Panc1 (cell line): ENCODE data around the gene RMND5B. TPM values are rescaled to one million over a fixed set of nuclear protein-coding genes. Genes with fewer than 3 reads are reported as not detected.
A peak's percentile ranks its signal among the peaks of the same experiment; 100 is the strongest.

Source experiments
- ATAC-seq: fragments of 200-7000 bp; cut with Tn5 transposase; 2 replicates; pipeline ENCODE4 v1.9.1; 2020; ENCODE audit warnings: mild to moderate bottlenecking, moderate library complexity
- BruUV-seq: library from RNA; stranded (reverse); fragments of 400-500 nt; replicated peaks from 2 replicates; lab custom pipeline; 2021; lab: Mats Ljungman, UMichigan
- CTCF ChIA-PET: fragments of 300-600 bp; sonication (Branson Sonifier 250); formaldehyde crosslinking; loops from one replicate; lab custom pipeline; 2022; ENCODE audit warnings: antibody characterized with exemption; lab: Charles Lee
- POLR2A ChIA-PET: fragments of 300-600 bp; sonication (Branson Sonifier 250); formaldehyde crosslinking; loops from one replicate; lab custom pipeline; 2022; ENCODE audit warnings: antibody characterized with exemption; lab: Charles Lee
- DNase-seq: peaks from one replicate; pipeline ENCODE4 v3.0.0-alpha.2; 2010; ENCODE audit warnings: low read depth, low spot score
- H3K27ac ChIP-seq: 2 replicates; pipeline ENCODE4 v1.5.1; 2011; ENCODE audit warnings: mild to moderate bottlenecking, low read length, inconsistent platforms
- H3K27me3 ChIP-seq: fragments of 200-500 bp; sonication (Bioruptor generic); 2 replicates; pipeline ENCODE4 v1.6.0; 2014; ENCODE audit warnings: low read length, inconsistent platforms; ENCODE audit not compliant: control insufficient read depth, insufficient read depth
- H3K36me3 ChIP-seq: fragments of 200-500 bp; sonication (Bioruptor generic); 2 replicates; pipeline ENCODE4 v1.5.1; 2014; ENCODE audit warnings: inconsistent platforms, mild to moderate bottlenecking, low read length, moderate library complexity; ENCODE audit not compliant: control insufficient read depth, insufficient read depth
- H3K4me1 ChIP-seq: 2 replicates; pipeline ENCODE4 v1.5.1; 2011; ENCODE audit warnings: inconsistent platforms, mild to moderate bottlenecking, low read length, moderate library complexity; ENCODE audit not compliant: control insufficient read depth, insufficient read depth
- H3K4me3 ChIP-seq, 2 experiments: 2 replicates each; pipeline ENCODE4 v1.5.1; 2011 to 2012; ENCODE audit warnings: low read depth in 2 of 2, low read length in 2 of 2, mild to moderate bottlenecking in 2 of 2, inconsistent platforms in 1 of 2, moderate library complexity in 1 of 2
- H3K9me3 ChIP-seq: fragments of 200-500 bp; sonication (Bioruptor generic); 2 replicates; pipeline ENCODE4 v1.5.1; 2014; ENCODE audit warnings: low read depth, mild to moderate bottlenecking, inconsistent platforms, low read length, moderate library complexity; ENCODE audit not compliant: control insufficient read depth, insufficient read depth
- CTCF ChIP-seq: fragments of 450-650 bp; IDR thresholded peaks from 2 replicates; pipeline ENCODE4 v1.5.1; 2017; ENCODE audit warnings: mild to moderate bottlenecking
- POLR2AphosphoS5 ChIP-seq: IDR thresholded peaks from 2 replicates; pipeline ENCODE4 v1.6.1; 2012; ENCODE audit warnings: mild to moderate bottlenecking, low read depth, low read length, moderate library complexity
- REST ChIP-seq, 2 experiments: IDR thresholded peaks; 2 replicates each; pipeline ENCODE4 v1.6.1; 2011 to 2012; ENCODE audit warnings: low read depth in 2 of 2, control low read depth in 1 of 2, low read length in 1 of 2, mild to moderate bottlenecking in 1 of 2, moderate library complexity in 1 of 2; ENCODE audit not compliant: insufficient read depth in 1 of 2
- SIN3A ChIP-seq: IDR thresholded peaks from 2 replicates; pipeline ENCODE4 v1.6.1; 2012; ENCODE audit warnings: low read depth, mild to moderate bottlenecking, low read length, moderate library complexity, borderline replicate concordance; ENCODE audit not compliant: insufficient read depth
- TCF7L2 ChIP-seq: IDR thresholded peaks from 2 replicates; pipeline ENCODE4 v1.6.1; 2011; ENCODE audit warnings: mild to moderate bottlenecking, low read depth, low read length, inconsistent platforms
- in situ Hi-C: cut with HindIII; loops from 2 replicates; pipeline ENCODE4 v1.10.0; 2016; ENCODE audit warnings: low sequenced_read_pairs, low pct_unique_long_range_greater_than_20kb
- intact Hi-C: fragments of 100-400 bp; cut with micrococcal nuclease; formaldehyde crosslinking; loops from one replicate; pipeline ENCODE4 v1.10.0; 2022; ENCODE audit not compliant: unreplicated experiment
- total RNA-seq: library from RNA; stranded (reverse); gene quantifications from one replicate; pipeline ENCODE4 v1.2.1, GENCODE V29; 2021; ENCODE audit not compliant: unreplicated experiment

Gene RMND5B
- total RNA-seq, 1 experiment from 2014 or later, result 40.8 TPM

- no peaks in the 10 kb centered on the region for H3K36me3 ChIP-seq
- no TSS peak for BruUV-seq
- H3K9me3 ChIP-seq, result no peaks in the 10 kb centered on the region
- CTCF ChIA-PET, result no interaction called here
- ATAC-seq, result no peak
- in situ Hi-C loops (no loop called here), intact Hi-C loops (no loop called here)
- no peak overlapping the region for H3K27ac ChIP-seq
- no peak overlapping the region for H3K4me3 ChIP-seq
- no peaks in the 10 kb centered on the region for H3K4me1 ChIP-seq
- no peak for DNase-seq
- H3K27me3 ChIP-seq, result no peaks in the 10 kb centered on the region
- TF ChIP-seq TCF7L2 (no peak), CTCF (no peak), POLR2AphosphoS5 (no peak), REST (IDR thresholded peaks at IDR 0.05; ENCODE audit: insufficient read depth in 1 of 2, low read depth in 2 of 2, low read length in 1 of 2) (no peak), SIN3A (no peak)
- POLR2A ChIA-PET, result interaction anchor here (0.6 kb wide), 1 partner anchor 54 kb away, joined by 3 read pairs; no protein-coding TSS in a partner anchor
Observed at GRCh38 chr5:178137991-178138390, 7.2 kb downstream of the RMND5B start.

- TSS peak; percentile 41 for BruUV-seq
- ATAC-seq (no peak), DNase-seq (no peak)
- ChIA-PET CTCF (no interaction called here), POLR2A (no interaction called here)
- in situ Hi-C loops (no loop called here), intact Hi-C loops (no loop called here)
- Histone ChIP-seq H3K36me3 (no peaks in the 10 kb centered on the region), H3K27ac (no peak overlapping the region), H3K9me3 (no peaks in the 10 kb centered on the region), H3K4me3 (no peak overlapping the region), H3K4me1 (no peaks in the 10 kb centered on the region), H3K27me3 (no peaks in the 10 kb centered on the region)
- no peak for TF ChIP-seq CTCF
- no peak for TF ChIP-seq REST (IDR thresholded peaks at IDR 0.05; ENCODE audit: insufficient read depth in 1 of 2, low read depth in 2 of 2, low read length in 1 of 2)
- TF ChIP-seq SIN3A, result no peak
- no peak for TF ChIP-seq POLR2AphosphoS5
Observed at GRCh38 chr5:178141550-178141949, 10.7 kb downstream of the RMND5B start.
